C4-2B (cell line): ENCODE data around the gene ZNF780A.

Experiments
- ZFX ChIP-seq: fragments of 450-650 bp; IDR thresholded peaks from 2 replicates; pipeline ENCODE4 v1.6.1; 2017
- TF ChIP-seq, protein P1 (sequence below): fragments of 450-650 bp; conservative IDR thresholded peaks from 2 replicates; pipeline ENCODE4 v1.5.1; 2017; ENCODE audit warnings: mild to moderate bottlenecking

DNA sequence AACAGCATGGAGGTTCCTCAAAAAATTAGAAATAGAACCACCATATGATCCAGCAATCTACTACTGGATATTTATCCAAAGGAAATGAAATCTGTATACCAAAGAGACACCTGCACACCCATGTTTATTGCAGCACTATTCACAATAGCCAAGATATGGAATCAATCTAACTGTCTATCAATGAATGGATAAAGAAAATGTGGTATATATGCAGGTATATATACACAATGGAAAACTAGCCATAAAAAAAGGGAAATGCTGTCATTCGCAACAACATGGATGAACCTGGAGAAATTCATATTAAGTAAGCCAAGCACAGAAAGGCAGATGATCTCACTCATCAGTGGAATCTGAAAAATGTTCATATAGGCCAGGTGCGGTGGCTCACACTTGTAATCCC, 37.3 kb downstream of the ZNF780A start:
- TF ChIP-seq, protein P1, sequence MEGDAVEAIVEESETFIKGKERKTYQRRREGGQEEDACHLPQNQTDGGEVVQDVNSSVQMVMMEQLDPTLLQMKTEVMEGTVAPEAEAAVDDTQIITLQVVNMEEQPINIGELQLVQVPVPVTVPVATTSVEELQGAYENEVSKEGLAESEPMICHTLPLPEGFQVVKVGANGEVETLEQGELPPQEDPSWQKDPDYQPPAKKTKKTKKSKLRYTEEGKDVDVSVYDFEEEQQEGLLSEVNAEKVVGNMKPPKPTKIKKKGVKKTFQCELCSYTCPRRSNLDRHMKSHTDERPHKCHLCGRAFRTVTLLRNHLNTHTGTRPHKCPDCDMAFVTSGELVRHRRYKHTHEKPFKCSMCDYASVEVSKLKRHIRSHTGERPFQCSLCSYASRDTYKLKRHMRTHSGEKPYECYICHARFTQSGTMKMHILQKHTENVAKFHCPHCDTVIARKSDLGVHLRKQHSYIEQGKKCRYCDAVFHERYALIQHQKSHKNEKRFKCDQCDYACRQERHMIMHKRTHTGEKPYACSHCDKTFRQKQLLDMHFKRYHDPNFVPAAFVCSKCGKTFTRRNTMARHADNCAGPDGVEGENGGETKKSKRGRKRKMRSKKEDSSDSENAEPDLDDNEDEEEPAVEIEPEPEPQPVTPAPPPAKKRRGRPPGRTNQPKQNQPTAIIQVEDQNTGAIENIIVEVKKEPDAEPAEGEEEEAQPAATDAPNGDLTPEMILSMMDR: no peak
- TF ChIP-seq ZFX: no peak
